Muscle of back (tissue), 11 donors: ENCODE results near the gene MBTPS1. TPM values are rescaled to one million over a fixed set of nuclear protein-coding genes. Genes with fewer than 3 reads are reported as not detected.
"Not testable (repeated sequence)": the region's sequence is repeated elsewhere in the genome, so short reads cannot be mapped to it uniquely, and the experiment has no call there.

Experiments used
- DNase-seq, 3 donors: peaks; one replicate each; pipeline versions ENCODE4 v3.0.0 to v3.0.0-alpha.2; 2013
- polyA plus RNA-seq, 10 donors: library from polyadenylated mRNA; unstranded; fragments of 120-200 nt; gene quantifications; one replicate each; pipeline ENCODE4 v1.2.1, GENCODE V29; 2013; ENCODE audit not compliant: insufficient read length in 10 of 10

The MBTPS1 gene
- polyA plus RNA-seq, 10 donors: 65.9 to 92.8 (median 68.7) TPM

DNA sequence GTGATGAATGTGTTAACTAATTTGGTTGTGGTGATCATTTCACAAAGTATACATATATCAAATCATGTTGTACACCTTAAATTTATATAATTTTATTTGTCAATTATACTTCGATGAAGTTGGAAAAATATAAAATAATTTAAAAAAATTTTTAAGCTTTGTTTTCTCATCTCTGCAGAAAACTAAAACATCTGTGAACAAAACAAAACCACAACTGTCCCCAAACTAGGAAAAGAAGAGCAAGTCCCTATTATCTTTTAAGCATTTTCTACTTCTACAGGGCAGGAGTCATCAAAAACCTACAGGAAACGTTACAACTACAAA is 21.7 kb upstream of the MBTPS1 start:
- no peak for DNase-seq

DNA sequence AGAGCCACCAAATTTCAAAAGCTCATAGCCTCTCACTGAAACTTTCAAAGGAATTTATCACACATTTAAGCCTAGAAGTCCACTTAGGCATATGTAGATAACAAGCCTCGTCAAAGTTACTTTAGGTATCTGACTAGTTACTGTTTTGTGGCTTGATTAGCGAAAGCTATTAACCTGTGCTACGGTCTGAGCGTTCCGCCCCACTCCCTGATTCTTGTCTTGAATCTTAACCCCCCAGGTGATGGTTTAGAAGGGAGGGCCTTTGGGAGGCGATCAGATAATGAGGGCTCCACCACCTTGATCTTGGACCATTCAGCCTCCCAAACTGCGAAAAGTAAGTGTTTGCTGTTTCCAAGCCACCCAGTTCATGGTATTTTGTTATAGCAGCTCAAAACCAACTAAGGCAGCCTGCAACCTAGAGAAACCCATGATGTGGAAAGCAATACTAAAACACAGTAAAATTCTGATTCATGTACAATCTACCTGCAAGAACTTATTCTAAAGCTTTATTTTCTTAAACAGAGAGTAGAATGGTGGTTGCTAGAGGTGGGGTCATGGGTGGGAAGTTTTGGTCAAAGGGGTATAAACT is 21.1 kb upstream of the MBTPS1 start:
- DNase-seq: no peak

- DNase-seq: no peak
These were observed 20.5 kb upstream of the MBTPS1 start for GRCh38 chr16:84137287-84137686.

DNA sequence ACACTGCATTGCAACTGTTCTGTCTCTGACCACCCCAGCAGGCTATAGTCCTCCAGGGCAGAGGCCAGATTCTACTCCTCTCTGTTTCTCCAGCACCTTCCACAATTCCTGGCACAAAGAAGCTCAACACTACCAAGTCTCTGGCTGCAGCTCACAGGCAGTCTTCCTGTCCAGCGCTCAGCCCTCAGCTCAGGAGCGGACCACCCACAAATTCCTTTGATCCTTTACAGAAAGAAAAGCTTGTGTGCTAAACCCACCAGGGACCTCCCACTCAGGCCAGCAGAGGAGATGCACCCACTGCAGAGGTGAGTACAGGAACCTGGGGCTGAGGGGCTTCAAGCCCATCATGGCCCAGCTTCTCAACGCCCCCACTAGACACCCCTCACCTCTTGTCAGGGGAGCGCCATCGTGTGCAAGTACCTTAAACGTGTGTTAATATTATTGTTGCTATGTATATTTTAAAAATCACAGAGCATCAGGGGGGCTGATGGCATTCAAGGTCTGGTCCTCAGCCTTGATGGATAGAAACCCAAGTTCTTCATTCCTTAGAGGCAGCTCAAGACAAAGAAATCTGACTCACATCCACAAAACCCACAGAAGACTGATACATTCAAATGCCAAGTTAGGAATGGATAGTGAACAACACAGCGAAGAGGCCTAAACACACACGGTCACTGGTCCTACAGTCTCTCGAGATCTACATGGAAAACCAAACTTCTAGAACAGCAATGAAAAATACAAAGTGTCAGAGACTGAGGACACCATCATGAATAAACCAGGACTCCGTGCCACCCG is 19.8 kb upstream of the MBTPS1 start:
- no peak for DNase-seq

- DNase-seq: no peak
These were observed 16.0 kb upstream of the MBTPS1 start for GRCh38 chr16:84132527-84133285.

- DNase-seq: no peak
These were observed 14.4 kb upstream of the MBTPS1 start for GRCh38 chr16:84131117-84131516.

DNA sequence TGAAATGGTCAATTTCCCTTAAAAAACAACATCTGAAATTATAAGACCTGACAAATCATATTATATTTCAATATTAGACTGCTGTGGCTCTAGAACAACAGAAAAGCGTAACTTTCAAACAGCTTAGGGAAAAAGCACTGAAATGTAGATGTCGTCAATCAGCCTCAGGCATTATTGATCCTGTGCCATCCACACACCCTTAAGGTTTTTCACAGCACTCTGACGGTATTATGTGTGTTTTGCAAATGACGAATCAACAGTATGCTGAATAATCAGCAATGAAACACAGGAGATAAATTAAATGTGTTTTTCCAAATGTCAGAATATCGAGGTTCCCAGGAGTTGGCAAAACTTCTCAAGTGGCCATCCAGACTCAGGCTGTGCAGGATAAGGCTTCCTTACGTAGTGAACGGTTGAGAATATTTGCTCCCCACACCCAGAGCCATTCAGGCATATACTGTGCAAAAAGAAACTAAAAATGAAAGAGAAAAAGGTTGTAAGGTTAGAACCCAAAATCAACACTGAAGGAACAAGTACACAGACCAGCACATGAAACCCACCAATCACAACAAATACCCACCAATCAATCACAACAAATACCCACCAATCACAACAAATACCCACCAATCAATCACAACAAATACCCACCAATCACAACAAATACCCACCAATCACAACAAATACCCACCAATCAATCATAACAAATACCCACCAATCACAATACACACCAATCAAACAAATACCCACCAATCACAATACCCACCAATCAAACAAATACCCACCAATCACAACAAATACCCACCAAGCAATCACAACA is 7.7 kb upstream of the MBTPS1 start:
- DNase-seq: no peak

DNA sequence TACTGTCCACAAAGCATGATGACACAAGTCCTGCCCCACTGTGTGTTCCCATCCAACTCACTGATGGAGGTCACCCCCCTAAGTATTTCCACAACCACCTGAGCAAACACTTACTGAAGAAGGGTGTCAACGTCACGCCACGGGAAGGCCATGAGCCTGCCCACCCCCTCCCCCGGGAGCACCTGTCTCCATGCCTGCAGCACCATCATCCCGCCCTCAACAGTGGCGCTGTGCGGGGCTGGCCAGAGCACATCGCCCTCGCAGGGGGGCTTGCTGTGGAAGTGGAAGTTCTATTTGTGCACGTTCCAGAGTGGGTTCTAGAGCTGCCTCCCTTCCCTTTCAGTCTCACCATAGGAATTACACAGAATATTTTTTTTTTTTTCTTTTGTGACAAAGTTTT is 4.3 kb upstream of the MBTPS1 start:
- DNase-seq: no peak

GRCh38 chr16:84120023-84120422 is 3.3 kb upstream of the MBTPS1 start:
- no peak for DNase-seq

- no peak for DNase-seq
These were observed 2.6 kb upstream of the MBTPS1 start for GRCh38 chr16:84119368-84119767.

GRCh38 chr16:84118315-84118714 is 1.6 kb upstream of the MBTPS1 start:
- DNase-seq: not testable (repeated sequence)

GRCh38 chr16:84117494-84117843 is 727 bp upstream of the MBTPS1 start:
- DNase-seq: no peak

DNA sequence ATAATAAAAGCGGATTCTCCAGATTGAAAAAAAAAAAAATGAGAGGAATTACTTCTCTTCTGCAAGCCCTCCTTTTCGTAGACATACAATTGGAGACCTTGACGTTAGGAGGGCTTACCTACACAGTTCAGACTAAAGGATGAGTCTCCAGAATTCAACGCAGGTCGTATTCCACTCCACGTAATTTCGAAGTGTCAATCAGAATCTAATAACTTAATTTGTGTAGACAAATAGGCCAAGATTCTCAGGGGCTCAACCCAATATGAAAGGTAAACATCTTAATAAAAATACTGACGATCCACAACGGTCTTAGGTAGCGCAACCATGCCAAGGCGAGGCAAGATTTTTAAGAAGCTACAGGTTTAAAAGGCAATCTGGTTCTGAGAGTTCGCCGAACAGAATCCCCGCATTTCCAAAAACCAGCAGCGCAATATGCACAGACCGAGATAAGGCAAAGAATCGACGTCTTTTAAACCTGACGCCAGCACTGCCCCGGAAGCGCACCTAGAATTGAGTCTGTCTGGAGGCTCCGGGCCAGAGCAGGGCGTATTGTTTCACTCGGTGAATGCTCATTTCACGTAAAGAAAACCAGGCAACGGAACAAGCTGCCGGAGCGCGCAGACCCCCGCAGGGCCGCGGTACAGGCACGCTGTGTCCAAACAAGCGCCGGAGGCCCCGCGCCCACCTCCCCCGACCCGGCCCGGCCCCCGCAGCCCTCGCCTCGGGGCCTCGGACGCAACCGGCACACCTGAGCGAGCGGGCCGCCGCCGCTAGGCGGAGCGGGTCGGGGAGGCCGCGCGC is 623 bp downstream of the MBTPS1 start:
- peak in 1 of 3 donors; percentile 41 for DNase-seq

DNA sequence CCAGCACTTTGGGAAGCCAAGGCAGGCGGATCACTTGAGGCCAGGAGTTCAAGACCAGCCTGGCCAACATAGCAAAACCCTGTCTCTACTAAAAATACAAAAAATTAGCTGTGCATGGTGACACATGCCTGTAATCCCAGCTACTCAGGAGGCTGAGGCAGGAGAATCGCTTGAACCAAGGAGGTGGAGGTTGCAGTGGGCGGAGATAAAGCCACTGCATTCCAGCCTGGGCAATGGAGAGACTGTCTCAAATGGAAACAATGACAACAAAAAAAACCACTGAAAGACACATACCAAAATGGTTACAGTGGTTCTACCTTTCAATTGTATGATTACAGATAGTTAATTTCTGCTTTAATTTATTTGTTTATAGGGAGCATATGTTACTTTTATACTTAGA is 4.8 kb downstream of the MBTPS1 start:
- not testable (repeated sequence) for DNase-seq

- no peak for DNase-seq
These were observed 5.2 kb downstream of the MBTPS1 start for GRCh38 chr16:84111525-84111924.

- DNase-seq: no peak
These were observed 6.2 kb downstream of the MBTPS1 start for GRCh38 chr16:84110527-84110926.

- DNase-seq: no peak
These were observed 7.0 kb downstream of the MBTPS1 start for GRCh38 chr16:84109598-84110335.

DNA sequence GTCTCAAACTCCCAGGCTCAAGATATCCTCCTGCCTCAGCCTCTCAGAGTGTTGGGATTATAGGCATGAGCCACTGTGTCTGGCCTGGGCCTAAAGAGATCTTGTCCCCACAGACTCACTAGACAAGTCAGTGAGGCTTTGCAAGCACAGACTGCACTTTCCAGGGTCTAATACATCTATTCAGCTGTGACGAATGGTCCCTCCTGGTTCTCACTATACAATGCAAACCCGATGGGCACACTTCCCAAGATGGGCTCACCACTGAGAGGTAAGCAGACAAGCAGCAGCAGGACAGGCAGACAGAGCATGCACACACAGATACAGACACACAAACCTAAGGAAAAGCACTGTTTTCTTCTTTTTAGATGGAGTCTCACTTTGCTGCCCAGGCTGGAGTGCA is 8.8 kb downstream of the MBTPS1 start:
- no peak for DNase-seq

DNA sequence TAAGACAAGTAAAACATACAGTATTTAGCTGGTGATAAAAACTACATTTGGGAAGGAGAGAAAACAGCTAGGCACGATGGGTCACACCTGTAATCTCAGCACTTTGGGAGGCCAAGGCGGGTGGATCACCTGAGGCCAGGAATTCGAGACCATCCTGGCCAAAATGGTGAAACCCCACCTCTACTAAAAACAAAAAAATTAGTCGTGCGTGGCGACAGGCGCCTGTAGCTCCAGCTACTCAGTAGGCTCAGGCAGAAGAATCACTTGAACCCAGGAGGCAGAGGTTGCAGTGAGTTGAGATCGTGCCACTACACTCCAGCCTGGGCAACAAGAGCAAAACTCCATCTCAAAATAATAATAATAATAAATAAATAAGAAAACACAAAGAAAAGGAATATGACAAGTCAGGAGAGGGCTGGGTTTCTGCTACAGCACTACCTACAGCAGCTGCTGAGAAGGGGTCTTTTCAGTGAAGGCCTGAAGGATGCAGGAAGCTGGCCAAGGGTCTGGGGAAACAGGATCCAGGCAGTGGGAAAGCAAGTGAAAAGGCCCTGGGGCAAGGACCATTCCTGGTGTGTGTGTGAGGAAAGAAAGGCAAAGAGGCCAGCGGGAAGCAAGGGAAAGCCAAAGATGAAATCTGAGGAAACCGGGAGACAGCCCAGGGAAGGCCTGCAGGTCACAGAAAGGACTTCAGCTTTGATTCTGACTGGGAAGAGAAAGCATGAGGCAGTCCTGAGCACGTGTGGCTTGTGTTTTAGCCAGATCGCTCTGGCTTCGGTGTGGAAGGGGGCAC is 10.6 kb downstream of the MBTPS1 start:
- no peak for DNase-seq

GRCh38 chr16:84105301-84105815 is 11.4 kb downstream of the MBTPS1 start:
- DNase-seq: no peak
